GM21390 (cell line): ENCODE data around the gene TPRN.

Experiments used
- ATAC-seq: cut with Tn5 transposase; IDR thresholded peaks from one replicate; pipeline ENCODE4 v1.9.1; 2021; ENCODE audit not compliant: unreplicated experiment

Gene TPRN

DNA sequence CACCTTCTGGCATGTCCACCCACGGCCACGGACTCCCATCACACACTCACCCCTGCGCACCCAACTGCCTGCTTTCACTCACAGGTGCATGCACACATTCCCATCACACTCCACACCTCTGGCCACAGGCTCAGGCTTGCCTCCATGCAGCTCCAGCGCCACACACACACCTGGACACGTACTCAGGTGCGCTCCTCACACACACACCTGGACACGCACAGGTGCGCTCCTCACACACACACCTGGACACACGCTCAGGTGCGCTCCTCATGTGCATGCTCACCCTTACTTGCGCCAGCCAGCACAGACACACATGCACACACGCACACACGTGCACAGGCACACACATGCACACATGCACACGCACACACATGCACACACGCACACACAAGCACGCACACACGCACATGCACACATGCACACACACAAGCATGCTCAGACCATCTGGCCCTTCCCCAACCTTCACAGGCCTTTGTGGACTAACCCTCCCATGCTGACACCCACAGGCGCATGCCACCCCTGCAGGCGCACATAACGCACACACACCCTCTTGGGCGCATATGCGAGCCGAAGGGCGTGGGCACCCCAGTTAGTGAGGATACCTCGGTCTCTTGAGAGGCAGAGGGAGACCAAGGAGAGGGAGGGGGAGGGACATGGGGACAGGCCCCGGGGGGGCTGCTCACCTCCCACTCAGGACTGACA is 53.3 kb downstream of the TPRN start:
- ATAC-seq: no peak

DNA sequence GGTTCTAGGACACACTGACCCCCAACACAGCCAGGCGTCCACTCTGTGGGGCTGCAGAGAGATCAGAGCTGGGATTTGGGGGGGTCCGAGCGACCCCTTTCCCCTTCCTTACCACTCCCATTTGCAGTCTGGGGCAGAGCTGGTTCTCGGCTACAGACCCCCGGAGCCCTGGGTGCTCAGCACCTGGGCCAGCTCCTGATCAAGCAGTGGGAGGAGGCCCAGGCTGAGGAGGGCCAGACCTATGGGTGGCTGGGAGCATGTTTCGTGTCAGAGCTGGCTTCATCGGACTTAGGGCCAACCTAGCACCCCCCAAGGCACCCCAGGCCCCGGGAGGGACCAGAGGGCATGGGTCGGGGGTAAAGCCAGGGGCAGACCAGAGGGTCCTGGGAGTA is 54.0 kb downstream of the TPRN start:
- ATAC-seq: no peak

DNA sequence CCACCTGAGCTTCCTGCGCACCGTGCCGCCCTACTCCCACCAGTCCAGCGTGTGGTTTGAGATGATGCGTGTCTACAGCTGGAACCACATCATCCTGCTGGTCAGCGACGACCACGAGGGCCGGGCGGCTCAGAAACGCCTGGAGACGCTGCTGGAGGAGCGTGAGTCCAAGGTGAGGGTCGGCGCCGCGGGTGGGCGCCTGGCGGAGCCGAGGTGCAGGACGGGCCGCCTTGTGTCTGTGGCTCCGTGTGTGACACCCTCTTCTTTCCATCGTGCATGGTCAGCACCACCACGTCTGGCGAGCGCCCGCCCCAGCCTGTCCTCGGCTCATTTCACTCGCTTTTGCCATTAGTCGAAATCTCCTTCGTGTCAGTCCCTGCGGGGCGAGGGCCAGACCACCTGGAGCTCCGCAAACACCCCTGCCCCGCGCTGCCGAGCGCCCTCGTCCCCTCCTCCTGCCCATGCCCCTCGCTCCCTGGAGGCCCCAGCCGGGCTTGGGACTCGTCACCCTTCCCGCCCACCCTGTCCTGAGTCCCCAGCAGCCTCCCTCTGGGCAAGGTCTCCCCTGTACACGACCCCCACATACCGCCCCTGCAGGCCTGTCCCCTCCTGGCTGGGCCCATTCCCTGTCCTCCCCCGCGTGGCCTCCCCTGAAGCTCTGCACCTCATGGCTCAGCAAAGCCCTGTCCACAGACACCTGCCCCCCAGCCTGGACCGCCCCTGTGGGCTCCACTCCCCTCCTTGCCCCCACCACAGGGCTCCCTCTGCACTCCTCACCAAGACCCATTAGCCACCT is 54.6 kb downstream of the TPRN start:
- ATAC-seq: no peak

DNA sequence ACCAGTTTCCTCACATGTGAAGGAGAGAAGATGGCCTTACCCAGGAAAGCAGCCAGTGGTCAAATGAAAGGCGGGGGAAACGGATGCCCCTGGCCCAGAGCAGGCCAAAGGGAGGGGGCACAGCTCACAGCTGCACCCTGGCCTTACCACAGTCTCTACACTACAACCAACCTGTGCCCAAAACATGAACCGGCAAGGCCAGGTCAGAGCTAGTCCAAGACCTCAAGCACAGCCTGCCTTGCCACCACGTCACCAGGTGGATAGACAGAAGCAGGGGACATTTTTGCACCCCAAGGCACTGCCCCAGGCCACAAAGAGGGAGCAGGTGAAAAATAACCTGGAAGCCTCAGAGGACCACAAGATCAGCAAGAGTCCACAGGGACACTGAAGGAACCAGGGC is 57.1 kb downstream of the TPRN start:
- no peak for ATAC-seq

DNA sequence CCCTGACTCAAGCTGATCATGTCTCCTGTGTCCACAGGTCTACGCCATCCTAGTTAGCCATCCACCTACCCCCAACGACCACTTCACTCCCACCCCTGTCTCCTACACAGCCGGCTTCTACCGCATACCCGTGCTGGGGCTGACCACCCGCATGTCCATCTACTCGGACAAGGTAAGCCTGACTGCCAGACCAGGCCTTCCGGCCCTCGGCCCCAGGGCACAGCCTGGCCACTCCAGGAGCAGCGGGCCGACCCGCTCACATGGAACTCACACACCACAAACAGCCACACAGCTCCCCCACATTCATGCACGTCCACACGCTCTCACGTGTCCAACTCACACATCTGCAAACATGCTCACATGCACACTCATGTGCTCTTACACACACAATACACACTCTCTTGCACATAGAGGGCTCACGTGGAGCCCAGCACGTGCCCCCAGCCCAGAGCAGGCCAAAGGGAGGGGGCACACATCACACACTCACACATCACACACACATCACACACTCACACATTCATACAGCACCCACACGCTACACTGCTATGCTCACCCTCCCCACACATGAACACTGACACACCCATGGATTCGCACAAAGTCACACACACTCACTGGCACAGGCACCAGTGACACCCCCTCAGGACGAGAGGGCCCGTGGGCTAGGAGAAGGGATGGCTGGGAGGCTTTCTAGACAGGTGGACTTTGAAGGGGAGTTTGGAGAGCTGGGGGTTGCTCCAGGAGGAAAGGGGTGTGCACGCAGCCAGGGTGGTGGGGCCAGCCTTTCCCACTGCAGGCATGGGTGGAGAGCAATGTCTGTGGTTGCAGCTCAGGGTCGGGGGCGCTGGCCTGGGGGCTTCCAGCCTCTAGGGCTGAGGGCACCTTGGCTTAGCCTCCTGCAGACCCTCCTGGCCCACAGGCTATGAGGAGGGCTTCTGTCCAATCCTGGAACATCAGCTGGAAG is 58.3 kb downstream of the TPRN start:
- no peak for ATAC-seq
